ENCODE results near the gene RBPMS2.
"Not testable (repeated sequence)": the region's sequence is repeated elsewhere in the genome, so short reads cannot be mapped to it uniquely, and the experiment has no call there.

Gene RBPMS2

DNA sequence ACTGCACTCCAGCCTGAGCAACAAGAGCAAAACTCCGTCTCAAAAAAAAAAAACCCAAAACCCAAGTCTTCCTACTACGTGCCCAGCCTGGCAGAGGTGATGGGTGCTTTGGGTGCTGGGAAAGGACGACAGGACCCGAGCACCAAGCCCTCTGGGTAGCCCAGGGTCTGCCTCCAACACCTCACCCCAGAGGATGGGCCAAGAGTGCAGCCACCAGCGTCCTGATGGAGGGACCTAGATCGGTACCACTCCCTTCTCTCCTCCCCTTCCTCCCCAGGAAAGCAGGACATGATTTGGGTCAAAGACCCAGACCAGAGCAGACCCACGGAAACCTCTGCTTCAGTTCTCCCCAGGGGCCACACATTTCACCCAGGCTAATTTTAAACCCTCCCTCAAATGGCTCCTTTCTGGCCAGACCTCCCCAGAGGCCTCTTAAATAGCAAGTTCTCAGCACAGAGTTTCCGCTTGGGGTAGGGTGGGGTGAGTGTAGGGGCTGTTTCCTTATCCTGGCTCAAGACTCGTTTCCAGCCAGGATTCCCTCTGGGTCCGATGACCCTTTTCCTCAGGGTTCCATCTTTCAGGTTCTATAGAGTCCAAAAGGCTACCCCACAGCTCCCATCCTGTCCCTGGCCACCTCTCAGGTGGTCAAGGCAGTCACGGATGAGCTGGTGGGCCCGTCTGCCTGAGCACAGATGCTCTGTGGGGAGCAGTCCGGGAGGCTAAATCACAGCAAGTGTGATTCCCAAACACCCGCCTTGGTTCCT is 20.5 kb downstream of the RBPMS2 start:
- no peak for DNase-seq (ENCODE audit: low read depth in 4 of 4, low spot score in 1 of 4)

DNA sequence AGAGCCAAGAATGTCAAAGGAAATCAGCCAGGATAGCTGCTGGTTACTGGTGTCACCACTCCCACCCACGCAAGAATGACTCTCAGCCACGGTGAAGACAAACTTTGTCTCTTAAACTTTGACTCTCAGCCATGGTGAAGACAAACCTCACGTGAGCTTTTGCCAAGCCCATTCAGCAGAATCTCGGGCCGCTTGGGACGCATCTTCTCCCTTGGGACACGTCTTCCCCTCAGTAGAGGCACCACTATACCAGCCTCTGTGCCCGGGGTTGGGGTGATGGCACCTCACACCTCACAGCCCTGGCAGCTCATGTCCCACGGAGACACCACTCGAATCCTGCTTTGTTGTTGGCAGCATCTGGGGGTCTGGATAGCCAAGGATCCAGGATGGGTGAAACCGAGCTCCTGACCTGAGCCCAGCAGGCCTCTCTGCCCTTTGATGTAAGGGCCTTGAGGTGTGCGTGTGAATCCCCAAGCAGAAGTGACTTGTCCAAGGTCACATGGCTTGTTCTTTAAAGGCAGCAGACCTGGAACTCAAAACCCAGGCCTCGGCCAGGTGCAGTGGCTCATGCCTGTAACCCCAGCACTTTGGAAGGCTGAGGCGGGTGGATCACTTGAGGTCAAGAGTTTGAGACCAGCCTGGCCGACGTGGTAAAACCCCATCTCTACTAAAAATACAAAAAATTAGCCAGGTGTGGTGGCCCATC is 21.8 kb downstream of the RBPMS2 start:
- DNase-seq (ENCODE audit: low read depth in 4 of 4, low spot score in 1 of 4), result no peak

DNA sequence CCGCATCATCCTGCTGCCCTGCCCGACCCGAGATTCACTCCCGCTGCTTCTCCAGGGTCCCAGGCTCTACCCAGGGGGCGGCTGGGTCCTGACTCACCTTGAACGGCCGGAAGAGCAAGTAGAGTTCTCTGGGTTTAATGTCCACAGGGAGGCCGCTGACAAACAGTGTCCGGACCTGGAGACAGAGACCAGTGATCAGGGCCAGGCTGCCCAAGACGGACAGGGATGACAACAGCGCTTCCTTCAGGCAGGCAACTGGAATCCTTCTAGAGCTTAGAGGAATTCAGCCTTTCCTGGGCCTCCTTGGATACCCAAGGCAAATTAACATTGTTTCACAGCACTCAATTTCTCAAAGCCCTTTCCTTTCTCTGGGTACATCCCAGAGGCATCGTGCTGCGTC is 23.9 kb downstream of the RBPMS2 start:
- DNase-seq (ENCODE audit: low read depth in 4 of 4, low spot score in 1 of 4), result no peak

DNA sequence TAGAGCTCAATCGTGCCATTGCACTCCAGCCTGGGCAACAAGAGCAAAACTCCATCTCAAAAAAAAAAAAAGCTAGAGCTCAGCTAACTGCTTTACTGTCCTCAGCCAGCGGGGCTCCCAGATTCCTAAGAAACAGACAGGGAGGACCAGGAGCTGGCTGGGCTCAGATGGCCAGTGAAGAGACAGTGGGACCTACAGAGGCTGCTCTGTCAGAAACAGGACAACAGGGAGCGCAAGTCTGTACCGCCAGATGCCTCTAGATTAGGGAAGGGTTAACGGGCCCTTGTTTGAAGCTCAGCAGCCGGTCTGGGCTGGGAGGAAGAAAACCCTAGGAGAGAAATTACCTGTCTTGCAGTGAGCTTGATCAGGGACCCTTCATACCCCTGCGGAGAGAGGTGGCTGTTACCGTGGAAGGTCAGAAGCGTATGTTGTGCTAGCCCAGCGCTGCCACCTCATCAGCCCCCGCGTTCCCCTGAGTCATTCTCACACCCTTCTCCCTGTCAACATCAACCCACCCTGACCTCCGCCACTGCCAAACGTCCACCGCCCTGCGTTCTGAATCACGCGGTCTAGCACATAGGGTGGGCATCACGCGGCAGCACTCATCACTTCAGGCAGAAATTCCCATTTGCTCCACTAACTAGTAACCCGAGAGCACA is 25.3 kb downstream of the RBPMS2 start:
- no peak for DNase-seq (ENCODE audit: low read depth in 4 of 4, low spot score in 1 of 4)

DNA sequence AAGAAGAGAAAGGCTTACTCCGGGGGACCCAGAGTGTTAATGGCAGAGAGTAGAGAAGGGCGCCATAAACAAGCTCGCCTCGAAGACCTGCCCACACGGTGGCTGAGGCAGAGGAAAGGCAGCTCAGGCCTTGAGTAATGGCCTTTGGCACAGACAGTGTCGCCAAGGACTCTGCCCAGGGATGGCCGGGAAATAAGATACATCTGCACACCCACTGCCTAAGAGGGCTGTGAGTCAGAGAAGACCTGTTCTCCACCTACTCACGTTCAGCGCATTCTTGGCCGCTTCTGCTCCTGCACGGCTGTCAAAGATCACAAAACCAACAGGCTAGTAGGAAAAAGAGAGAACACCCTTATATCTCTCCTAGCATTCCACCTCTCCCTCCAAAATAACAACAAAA is 26.2 kb downstream of the RBPMS2 start:
- DNase-seq (ENCODE audit: low read depth in 4 of 4, low spot score in 1 of 4), result no peak

DNA sequence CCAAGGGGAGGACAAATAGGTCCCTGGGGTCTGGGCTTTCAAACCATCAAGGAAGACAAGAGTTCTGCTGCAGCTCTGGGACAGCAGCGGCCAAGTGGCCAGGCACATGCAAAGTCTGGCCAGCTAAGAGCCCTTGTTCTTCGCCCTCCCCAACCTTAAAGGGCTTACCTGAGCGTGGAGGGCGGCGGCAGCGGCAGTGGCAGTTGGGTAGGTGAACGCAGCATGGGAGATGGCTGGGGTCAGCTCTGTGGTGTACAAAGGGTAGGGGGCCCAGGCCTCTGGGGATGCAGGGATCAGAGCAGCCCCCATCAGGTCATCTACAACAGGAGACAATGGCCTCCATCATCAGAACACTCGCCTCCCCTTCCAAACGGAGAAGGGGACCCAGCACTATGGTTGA is 27.1 kb downstream of the RBPMS2 start:
- DNase-seq (ENCODE audit: low read depth in 4 of 4, low spot score in 1 of 4), result no peak

DNA sequence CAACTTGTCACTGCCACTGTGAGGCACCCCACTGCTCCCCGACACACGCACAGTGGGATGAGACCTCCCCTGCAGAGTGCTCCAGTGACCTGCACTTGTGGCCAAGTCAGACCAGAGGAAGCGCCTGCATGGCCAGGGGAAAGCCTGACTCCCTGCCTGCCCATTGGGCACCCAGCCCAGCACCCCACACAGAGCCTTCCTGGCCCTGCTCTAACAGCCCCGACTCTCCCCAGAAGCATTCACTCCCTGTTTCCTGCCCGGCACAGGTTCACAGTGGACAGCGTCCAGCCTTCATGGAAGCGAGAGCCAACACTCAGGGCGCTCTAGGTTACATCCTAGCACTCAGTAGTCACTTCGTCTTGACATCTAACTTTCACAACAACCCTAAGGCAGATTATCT is 27.8 kb downstream of the RBPMS2 start:
- DNase-seq (ENCODE audit: low read depth in 4 of 4, low spot score in 1 of 4), result no peak

DNA sequence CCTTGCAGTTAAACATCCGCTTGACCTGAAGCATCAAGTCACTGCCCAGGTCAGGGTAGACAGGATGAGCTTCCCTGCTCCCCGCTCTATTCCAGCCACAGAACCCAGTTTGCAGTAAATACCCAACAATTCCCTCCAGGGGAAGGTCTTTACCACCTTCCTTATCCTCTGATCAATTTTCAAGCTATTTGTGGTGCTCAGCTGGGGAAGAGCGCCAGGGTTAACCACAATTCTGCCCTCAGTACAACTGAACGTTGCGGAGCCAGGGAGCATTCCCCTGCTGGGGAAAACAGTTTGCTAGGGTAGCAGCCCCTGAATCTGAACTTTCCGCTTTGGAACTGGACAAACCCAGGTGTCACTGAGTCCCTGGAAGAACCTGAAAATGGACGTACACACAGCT is 28.5 kb downstream of the RBPMS2 start:
- no peak for DNase-seq (ENCODE audit: low read depth in 4 of 4, low spot score in 1 of 4)

DNA sequence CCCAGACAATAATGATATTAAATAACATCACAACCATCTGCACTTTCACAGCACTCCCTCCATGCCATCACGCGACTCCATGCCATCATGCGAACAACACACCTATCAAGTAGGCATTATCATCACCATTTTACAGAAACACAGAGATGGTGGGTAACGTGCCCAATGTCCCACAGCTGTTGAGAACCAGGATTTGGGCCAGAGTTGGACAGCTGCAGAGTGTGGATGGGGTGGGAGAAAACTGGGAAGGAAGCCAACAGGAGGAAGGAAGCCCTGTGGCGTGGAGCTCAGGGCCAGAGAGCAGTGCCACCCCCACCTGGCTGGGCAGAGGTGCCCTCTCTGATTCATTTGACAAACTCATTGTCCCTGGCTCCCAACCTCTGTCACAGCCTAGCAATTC is 29.0 kb downstream of the RBPMS2 start:
- DNase-seq (ENCODE audit: low read depth in 4 of 4, low spot score in 1 of 4), result no peak

DNA sequence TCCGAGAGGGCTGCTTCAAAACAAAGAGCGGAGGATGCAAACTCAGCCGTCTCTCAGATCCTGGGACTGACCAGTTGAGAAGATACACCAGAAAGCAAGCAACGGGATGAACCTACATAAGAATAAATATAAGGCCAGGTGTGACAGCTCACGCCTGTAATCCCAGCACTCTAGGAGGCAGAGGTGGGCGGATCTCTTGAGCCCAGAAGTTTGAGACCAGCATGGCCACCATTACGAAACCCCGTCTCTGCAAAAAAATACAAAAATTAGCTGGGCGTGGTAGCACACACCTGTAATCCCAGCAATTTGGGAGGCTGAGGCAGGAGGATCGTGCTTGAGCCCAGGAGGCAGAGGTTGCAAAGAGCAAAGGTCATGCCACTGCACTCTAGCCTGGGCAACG is 31.7 kb downstream of the RBPMS2 start:
- no peak for DNase-seq (ENCODE audit: low read depth in 4 of 4, low spot score in 1 of 4)

DNA sequence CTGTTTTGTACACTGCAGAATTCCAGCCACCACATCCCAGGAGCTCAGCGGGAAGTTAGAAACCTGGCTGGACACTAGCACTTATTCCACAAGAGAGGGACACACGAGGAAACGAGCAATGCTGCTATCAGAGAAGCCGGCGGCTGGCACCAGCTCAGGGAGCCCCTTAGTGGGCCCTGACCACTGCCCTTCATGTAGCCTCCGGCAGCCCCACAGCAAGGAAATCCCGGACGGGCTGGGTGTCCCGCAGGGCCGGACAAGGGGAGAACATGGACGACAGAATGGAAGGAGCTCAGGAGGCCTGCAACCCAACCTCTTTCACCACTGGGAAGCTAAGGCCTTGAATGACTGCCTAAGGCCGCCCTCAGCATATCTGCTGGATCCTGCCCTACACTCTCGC is 32.5 kb downstream of the RBPMS2 start:
- DNase-seq (ENCODE audit: low read depth in 4 of 4, low spot score in 1 of 4), result no peak

DNA sequence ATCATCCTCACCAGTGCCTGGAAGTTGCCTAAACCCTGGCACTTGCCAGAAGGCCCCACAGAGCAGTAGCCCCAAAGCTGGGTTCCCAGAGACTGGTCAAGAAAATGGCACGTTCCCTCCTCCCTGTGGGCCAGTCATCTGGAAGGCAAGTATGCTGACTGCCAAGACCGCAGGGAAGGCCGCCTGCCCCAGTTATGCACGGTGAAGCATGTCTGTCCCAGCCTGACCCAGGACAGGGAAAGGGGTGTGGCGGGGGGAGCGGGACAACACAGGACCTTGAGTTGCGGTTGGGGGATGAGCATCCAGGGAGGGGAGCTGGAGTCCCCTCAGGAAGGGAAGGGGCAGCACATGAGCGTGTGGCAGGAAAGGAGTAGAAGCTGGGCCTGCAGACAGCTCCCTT is 33.0 kb downstream of the RBPMS2 start:
- no peak for DNase-seq (ENCODE audit: low read depth in 4 of 4, low spot score in 1 of 4)

DNA sequence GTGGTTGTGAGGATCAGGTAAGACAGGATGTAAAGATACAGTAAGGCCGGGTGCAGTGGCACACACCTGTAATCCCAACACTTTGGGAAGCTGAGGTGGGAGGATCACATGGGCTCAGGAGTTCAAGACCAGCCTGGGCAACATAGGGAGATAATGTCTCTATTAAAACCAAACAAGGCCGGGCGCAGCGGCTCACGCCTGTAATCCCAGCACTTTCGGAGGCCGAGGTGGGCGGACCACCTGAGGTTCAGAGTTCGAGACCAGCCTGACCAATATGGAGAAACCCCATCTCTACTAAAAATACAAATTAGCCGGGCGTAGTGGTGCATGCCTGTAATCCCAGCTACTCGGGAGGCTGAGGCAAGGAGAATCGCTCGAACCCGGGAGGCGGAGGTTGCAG is 33.7 kb downstream of the RBPMS2 start:
- not testable (repeated sequence) for DNase-seq (ENCODE audit: low read depth in 4 of 4, low spot score in 1 of 4)

DNA sequence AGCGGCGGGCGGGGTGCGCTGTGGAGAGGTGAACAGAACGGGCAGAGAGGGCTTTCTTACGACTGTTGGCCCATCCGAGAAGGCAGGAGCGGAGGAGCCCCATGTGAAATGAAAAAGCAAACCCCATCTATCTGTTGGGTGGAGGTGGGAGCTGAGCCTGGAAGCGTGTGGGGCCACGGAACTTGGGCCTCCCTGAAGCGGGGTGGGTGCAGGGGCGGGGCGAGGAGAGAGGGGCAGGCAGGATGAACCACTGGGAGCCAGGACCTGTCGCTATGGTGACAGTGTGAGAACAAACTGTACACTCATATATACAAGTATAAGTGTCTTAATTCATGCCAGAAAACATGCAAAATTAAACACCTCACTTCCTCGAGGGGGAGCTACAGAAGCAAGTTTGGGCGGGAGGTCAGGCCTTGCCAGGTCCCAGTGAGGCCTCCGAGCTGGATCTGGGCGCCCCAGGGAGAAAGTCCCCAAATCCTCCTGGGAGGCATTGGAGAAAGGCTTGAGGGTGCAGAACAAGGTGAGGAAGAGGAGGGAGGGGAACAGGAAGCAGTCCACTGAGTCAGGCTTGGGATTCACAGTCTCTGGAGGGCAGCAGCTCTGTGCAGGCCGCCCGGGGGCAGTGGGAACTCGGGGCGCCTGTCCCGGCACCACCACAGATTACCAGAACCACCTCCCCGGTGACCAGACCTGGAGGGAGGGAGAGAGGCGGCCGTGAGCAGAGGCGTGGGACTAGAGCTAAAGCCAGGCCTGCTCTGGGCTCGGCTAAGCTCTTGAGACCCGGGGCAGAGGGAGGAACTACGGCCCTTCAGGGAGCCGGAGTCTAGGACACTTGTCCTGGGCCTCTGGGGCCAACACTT is 34.8 kb downstream of the RBPMS2 start:
- DNase-seq (ENCODE audit: low read depth in 4 of 4, low spot score in 1 of 4), result no peak

DNA sequence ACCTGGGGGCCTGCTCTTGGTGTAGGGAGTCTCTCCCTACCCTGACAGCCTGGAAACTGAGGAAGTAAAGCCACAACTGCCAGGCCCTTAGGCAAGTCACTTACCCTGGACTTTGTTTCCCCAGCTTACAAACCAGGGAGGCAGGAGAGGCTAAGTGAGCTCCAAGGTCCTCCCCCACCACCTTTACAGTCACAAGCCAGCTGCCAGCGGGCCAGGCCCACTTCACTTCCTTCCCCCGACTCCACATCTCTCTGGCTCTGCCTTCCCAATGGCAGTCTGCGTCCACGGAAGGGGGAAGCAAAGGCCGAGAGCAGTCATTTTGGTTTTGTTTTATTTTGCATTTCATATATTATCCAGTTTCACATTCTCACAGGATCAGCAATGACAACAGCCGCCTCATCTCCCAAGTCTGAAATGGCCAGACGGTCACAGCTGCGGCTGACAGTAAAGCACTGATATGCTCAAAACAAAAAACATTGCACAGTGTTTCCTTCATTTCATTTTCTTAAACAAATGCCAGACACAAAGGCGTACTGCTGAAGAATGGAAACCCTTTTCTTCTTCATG is 35.7 kb downstream of the RBPMS2 start:
- no peak for DNase-seq (ENCODE audit: low read depth in 4 of 4, low spot score in 1 of 4)

DNA sequence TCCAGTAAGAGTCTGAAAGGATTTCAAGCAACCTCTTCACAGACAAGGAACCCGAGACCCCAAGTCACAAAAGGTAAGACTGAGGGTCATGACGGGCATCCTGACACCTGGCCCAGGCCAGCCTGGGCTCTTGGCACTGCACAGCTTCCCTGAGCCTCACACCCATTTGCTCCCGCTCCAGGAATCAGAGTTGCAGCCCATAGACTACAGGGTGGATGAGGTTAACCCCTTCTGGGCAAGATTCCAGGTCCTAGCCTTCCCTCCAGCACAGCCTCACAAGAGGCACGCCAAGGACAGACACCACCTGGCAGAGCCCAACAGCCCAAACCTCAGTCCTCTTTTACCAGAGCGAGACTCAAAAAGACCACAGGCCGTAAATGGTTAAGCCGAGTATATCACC is 36.2 kb downstream of the RBPMS2 start:
- no peak for DNase-seq (ENCODE audit: low read depth in 4 of 4, low spot score in 1 of 4)

DNA sequence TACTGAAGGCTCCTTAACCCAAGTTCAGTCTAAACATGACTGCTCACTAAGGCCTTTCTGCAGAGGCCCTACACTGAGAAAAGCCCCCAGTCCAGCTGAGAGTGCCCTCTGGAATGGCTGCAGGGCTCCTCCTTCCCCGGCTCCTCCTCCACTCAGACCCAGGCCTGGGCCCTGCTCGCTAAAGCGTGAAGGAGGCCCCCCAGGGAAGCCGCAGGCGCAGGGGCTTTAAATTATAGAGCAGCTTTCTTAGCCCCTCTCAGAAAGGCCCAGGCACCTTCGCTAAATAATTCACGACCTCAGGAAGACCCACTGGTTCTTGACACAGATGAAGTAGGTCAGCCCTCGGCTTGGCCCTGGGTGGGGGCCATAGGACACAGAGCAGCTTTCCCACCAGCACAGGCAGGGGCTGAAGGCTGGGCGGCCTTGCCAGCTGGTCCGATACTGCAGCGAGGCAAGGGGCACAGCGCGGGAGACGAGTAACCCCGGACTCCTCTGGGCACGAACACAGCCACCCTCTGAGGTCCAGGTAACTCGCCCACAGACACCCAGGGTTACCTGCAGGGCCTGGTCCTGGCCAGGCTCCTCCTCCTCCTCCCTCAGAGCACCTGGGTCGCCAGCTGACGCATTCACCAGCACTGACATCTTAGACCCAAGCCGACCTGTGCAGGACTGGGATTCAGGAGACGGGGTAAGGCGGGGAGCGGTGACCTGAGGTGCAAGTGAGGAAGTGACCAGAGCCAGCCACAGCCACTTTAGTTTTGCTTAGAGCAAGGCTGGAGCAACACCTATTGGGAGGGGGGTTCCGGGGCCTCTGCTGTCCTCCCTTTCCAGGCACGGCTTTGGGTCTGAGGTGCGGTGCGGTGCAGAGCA is 36.9 kb downstream of the RBPMS2 start:
- DNase-seq (ENCODE audit: low read depth in 4 of 4, low spot score in 1 of 4), result no peak

DNA sequence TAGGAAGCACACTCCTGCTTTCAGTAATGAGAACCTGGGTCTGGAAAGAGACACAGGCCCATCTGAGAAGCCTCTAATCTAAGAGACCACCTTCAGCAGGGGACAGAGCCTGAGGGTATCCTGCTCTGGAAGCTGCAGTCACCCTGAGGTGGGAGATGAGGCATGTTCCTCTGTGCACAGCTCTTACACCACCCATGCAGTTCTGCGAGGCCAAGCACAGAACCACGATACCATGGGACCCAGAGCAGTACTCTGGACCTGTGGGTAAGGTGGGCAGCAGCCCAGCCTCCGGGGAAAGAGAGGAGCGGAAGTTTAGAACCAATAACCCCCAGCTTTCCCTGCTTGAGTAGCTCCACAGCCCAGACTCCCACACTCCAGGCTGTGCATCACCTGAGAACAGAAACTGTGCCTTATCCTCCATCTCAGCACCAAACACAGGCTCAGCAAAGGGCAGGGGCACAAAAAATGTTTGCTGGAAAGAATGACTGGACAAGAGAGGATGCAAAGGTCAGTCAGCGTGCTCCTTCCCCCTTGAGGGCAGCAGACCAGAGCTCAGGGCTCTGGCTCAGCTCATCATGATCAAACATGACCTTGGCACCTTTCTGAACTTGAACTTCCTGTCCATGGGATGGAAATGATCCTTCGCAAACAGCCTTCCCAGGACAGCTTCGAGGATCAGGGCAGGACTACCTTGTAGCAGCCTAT is 43.1 kb downstream of the RBPMS2 start:
- no peak for DNase-seq (ENCODE audit: low read depth in 4 of 4, low spot score in 1 of 4)

DNA sequence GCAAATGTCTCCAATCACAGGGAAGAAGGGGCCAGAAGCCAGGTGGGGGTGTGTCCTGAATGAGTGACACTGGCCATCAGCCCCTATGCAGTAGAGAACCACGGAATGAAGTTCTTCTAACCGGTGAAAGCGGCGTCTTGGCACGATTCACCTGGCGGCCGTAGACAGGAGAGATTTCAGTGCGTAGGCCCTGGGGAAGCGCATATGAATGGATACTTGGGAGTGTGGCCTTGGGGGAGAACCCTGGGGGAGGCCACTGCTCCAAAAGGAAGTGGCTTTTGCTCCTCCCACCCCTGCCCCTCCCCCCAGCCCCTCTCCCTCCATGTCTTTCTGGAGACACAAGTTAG is 43.6 kb downstream of the RBPMS2 start:
- DNase-seq (ENCODE audit: low read depth in 4 of 4, low spot score in 1 of 4), result no peak

Data from stimulated activated CD4-positive, alpha-beta T cell treated with anti-CD3 and anti-CD28 coated beads, Interleukin-1b, Interleukin-23, amount 100 ng/mL, for 24 hours (primary cell).